ENCODE measurements around the gene LCLAT1. TPM values are rescaled to one million over a fixed set of nuclear protein-coding genes. Genes with fewer than 3 reads are reported as not detected.

LCLAT1 gene
- total RNA-seq, 1 donor from 2014 or later, result 29.0 TPM

- no peak for TF ChIP-seq CTCF (conservative IDR thresholded peaks at IDR 0.05)
- no peak overlapping the region for H3K4me3 Mint-ChIP-seq
- no peaks in the 10 kb centered on the region for H3K36me3 Mint-ChIP-seq
- H3K27me3 Mint-ChIP-seq, result peaks cover 3% of the 10 kb centered on the region
- H3K4me1 Mint-ChIP-seq (ENCODE audit: unreplicated experiment), result peaks cover 6% of the 10 kb centered on the region
- DNase-seq (ENCODE audit: extremely low spot score, unreplicated experiment), result no peak
- H3K27ac Mint-ChIP-seq, result no peak overlapping the region
- H3K9me3 Mint-ChIP-seq, result peaks cover 3% of the 10 kb centered on the region
Observed at GRCh38 chr2:30681022-30681421, 234.0 kb downstream of the LCLAT1 start.

GRCh38 chr2:30683236-30683956 is 236.3 kb downstream of the LCLAT1 start:
- no peak for TF ChIP-seq CTCF (conservative IDR thresholded peaks at IDR 0.05)
- peaks cover 7% of the 10 kb centered on the region for H3K4me1 Mint-ChIP-seq (ENCODE audit: unreplicated experiment)
- no peak overlapping the region for H3K27ac Mint-ChIP-seq
- no peaks in the 10 kb centered on the region for H3K36me3 Mint-ChIP-seq
- DNase-seq (ENCODE audit: extremely low spot score, unreplicated experiment), result no peak
- H3K9me3 Mint-ChIP-seq, result peaks cover 3% of the 10 kb centered on the region
- no peak overlapping the region for H3K4me3 Mint-ChIP-seq
- H3K27me3 Mint-ChIP-seq, result peaks cover 7% of the 10 kb centered on the region

GRCh38 chr2:30684026-30684425 is 237.0 kb downstream of the LCLAT1 start:
- no peak for TF ChIP-seq CTCF (conservative IDR thresholded peaks at IDR 0.05)
- H3K27me3 Mint-ChIP-seq, result peaks cover 7% of the 10 kb centered on the region
- peaks cover 3% of the 10 kb centered on the region for H3K9me3 Mint-ChIP-seq
- DNase-seq (ENCODE audit: extremely low spot score, unreplicated experiment), result no peak
- H3K36me3 Mint-ChIP-seq, result no peaks in the 10 kb centered on the region
- no peak overlapping the region for H3K27ac Mint-ChIP-seq
- no peak overlapping the region for H3K4me3 Mint-ChIP-seq
- H3K4me1 Mint-ChIP-seq (ENCODE audit: unreplicated experiment), result peaks cover 9% of the 10 kb centered on the region

- Mint-ChIP-seq H3K27me3 (peaks cover 7% of the 10 kb centered on the region), H3K4me3 (no peak overlapping the region), H3K9me3 (peaks cover 3% of the 10 kb centered on the region), H3K4me1 (ENCODE audit: unreplicated experiment) (peaks cover 11% of the 10 kb centered on the region), H3K36me3 (no peaks in the 10 kb centered on the region), H3K27ac (no peak overlapping the region)
- TF ChIP-seq CTCF (conservative IDR thresholded peaks at IDR 0.05), result no peak
- no peak for DNase-seq (ENCODE audit: extremely low spot score, unreplicated experiment)
Observed at GRCh38 chr2:30684516-30684915, 237.5 kb downstream of the LCLAT1 start.

GRCh38 chr2:30684996-30685395 is 237.9 kb downstream of the LCLAT1 start:
- Mint-ChIP-seq H3K4me1 (ENCODE audit: unreplicated experiment) (peaks cover 11% of the 10 kb centered on the region), H3K4me3 (no peak overlapping the region), H3K27me3 (peaks cover 7% of the 10 kb centered on the region), H3K27ac (no peak overlapping the region), H3K9me3 (peaks cover 3% of the 10 kb centered on the region), H3K36me3 (no peaks in the 10 kb centered on the region)
- TF ChIP-seq CTCF (conservative IDR thresholded peaks at IDR 0.05), result no peak
- no peak for DNase-seq (ENCODE audit: extremely low spot score, unreplicated experiment)

Measured in type B pancreatic cell (in vitro differentiated cells).